Astrocyte (in vitro differentiated cells and primary cell): ENCODE measurements around the gene SMIM10L2A. TPM values are rescaled to one million over a fixed set of nuclear protein-coding genes. Genes with fewer than 3 reads are reported as not detected.

Source experiments
- DNase-seq: peaks from one replicate; pipeline ENCODE4 v3.0.0-alpha.2; 2010; ENCODE audit warnings: low read depth
- FAIRE-seq: peaks from 2 replicates; lab custom pipeline; 2011; peaks lifted over from hg19 to GRCh38; lab: Jason Lieb, UNC
- H2AFZ ChIP-seq: 2 replicates; pipeline ENCODE4 v1.6.0; 2012; ENCODE audit warnings: low read depth, low read length, inconsistent platforms
- H3K27ac ChIP-seq: 2 replicates; pipeline ENCODE4 v1.5.1; 2011; ENCODE audit warnings: low read depth, low read length, inconsistent platforms
- H3K27me3 ChIP-seq: 2 replicates; pipeline ENCODE4 v1.6.0; 2011; ENCODE audit warnings: low read length, inconsistent platforms; ENCODE audit not compliant: insufficient read depth
- H3K36me3 ChIP-seq: 2 replicates; pipeline ENCODE4 v1.5.1; 2011; ENCODE audit warnings: low read length, inconsistent platforms; ENCODE audit not compliant: insufficient read depth
- H3K4me1 ChIP-seq: 2 replicates; pipeline ENCODE4 v1.5.1; 2011; ENCODE audit warnings: low read length, inconsistent platforms; ENCODE audit not compliant: insufficient read depth
- H3K4me2 ChIP-seq: 2 replicates; pipeline ENCODE4 v1.6.0; 2012; ENCODE audit warnings: low read length, inconsistent platforms
- H3K4me3 ChIP-seq: 2 replicates; pipeline ENCODE4 v1.5.1; 2011; ENCODE audit warnings: low read depth, mild to moderate bottlenecking, low read length, inconsistent platforms; ENCODE audit not compliant: insufficient read depth
- H3K79me2 ChIP-seq: 2 replicates; pipeline ENCODE4 v1.6.0; 2012; ENCODE audit warnings: mild to moderate bottlenecking, low read length, inconsistent platforms; ENCODE audit not compliant: insufficient read depth
- H3K9ac ChIP-seq: 2 replicates; pipeline ENCODE4 v1.6.0; 2012; ENCODE audit warnings: mild to moderate bottlenecking, low read length, inconsistent platforms
- H3K9me3 ChIP-seq: 2 replicates; pipeline ENCODE4 v1.5.1; 2012; ENCODE audit warnings: low read depth, mild to moderate bottlenecking, low read length, inconsistent platforms; ENCODE audit not compliant: insufficient read depth
- H4K20me1 ChIP-seq: 2 replicates; pipeline ENCODE4 v1.6.0; 2012; ENCODE audit warnings: low read length, inconsistent platforms; ENCODE audit not compliant: insufficient read depth
- H3K27ac Mint-ChIP-seq: one replicate; pipeline ENCODE4 v1.8.0; 2021; ENCODE audit warnings: mild to moderate bottlenecking, mixed read lengths; ENCODE audit not compliant: unreplicated experiment
- H3K27me3 Mint-ChIP-seq: one replicate; pipeline ENCODE4 v1.8.0; 2021; ENCODE audit warnings: low read depth, mixed read lengths; ENCODE audit not compliant: unreplicated experiment
- H3K36me3 Mint-ChIP-seq: one replicate; pipeline ENCODE4 v1.8.0; 2021; ENCODE audit warnings: low read depth, mixed read lengths; ENCODE audit not compliant: unreplicated experiment
- H3K4me1 Mint-ChIP-seq: one replicate; pipeline ENCODE4 v1.8.0; 2021; ENCODE audit warnings: low read depth, mixed read lengths; ENCODE audit not compliant: unreplicated experiment
- H3K4me3 Mint-ChIP-seq: one replicate; pipeline ENCODE4 v1.8.0; 2021; ENCODE audit warnings: mild to moderate bottlenecking, moderate library complexity, mixed read lengths; ENCODE audit not compliant: unreplicated experiment
- H3K9me3 Mint-ChIP-seq: one replicate; pipeline ENCODE4 v1.8.0; 2021; ENCODE audit warnings: mild to moderate bottlenecking, mixed read lengths; ENCODE audit not compliant: unreplicated experiment
- CTCF ChIP-seq: IDR thresholded peaks from 2 replicates; pipeline ENCODE4 v1.5.1; 2011; ENCODE audit warnings: low read depth, mild to moderate bottlenecking, inconsistent platforms, low read length, moderate library complexity; ENCODE audit not compliant: insufficient read depth
- EZH2 ChIP-seq: IDR thresholded peaks from 2 replicates; pipeline ENCODE4 v1.6.1; 2012; ENCODE audit warnings: mild to moderate bottlenecking, low read length, inconsistent platforms; ENCODE audit not compliant: insufficient read depth
- total RNA-seq: library from RNA; stranded (reverse); gene quantifications from 2 replicates; pipeline ENCODE4 v1.2.1, GENCODE V29; 2021

SMIM10L2A gene
- total RNA-seq, 1 donor from 2014 or later = 0.18 TPM

GRCh38 chrX:135433531-135434257 is 11.9 kb downstream of the SMIM10L2A start:
- Histone ChIP-seq H3K36me3 (no peaks in the 10 kb centered on the region), H3K27me3 (no peaks in the 10 kb centered on the region), H3K27ac (no peak overlapping the region), H3K4me2 (no peak overlapping the region), H3K4me3 (no peak overlapping the region), H3K4me1 (no peaks in the 10 kb centered on the region), H3K9me3 (no peaks in the 10 kb centered on the region), H3K79me2 (no peaks in the 10 kb centered on the region), H2AFZ (no peak overlapping the region), H3K9ac (no peak overlapping the region), H4K20me1 (no peaks in the 10 kb centered on the region)
- no peak overlapping the region for H3K4me3 Mint-ChIP-seq
- DNase-seq (no peak), FAIRE-seq (no peak)
- H3K9me3 Mint-ChIP-seq = no peaks in the 10 kb centered on the region
- TF ChIP-seq EZH2 (no peak), CTCF (no peak)
- H3K4me1 Mint-ChIP-seq = no peaks in the 10 kb centered on the region
- H3K27me3 Mint-ChIP-seq = no peaks in the 10 kb centered on the region
- H3K27ac Mint-ChIP-seq = no peak overlapping the region
- H3K36me3 Mint-ChIP-seq = no peaks in the 10 kb centered on the region

- no peak overlapping the region for H2AFZ ChIP-seq
- no peaks in the 10 kb centered on the region for H3K27me3 ChIP-seq
- H3K9ac ChIP-seq = no peak overlapping the region
- no peak for DNase-seq
- TF ChIP-seq CTCF (no peak), EZH2 (no peak)
- H3K27ac ChIP-seq = no peak overlapping the region
- H3K9me3 Mint-ChIP-seq = no peaks in the 10 kb centered on the region
- no peak overlapping the region for H3K4me2 ChIP-seq
- H3K27me3 Mint-ChIP-seq = no peaks in the 10 kb centered on the region
- no peaks in the 10 kb centered on the region for H4K20me1 ChIP-seq
- H3K79me2 ChIP-seq = no peaks in the 10 kb centered on the region
- no peak overlapping the region for H3K4me3 ChIP-seq
- no peaks in the 10 kb centered on the region for H3K36me3 ChIP-seq
- H3K4me1 ChIP-seq = no peaks in the 10 kb centered on the region
- no peak for FAIRE-seq
- no peak overlapping the region for H3K4me3 Mint-ChIP-seq
- no peak overlapping the region for H3K27ac Mint-ChIP-seq
- no peaks in the 10 kb centered on the region for H3K9me3 ChIP-seq
- no peaks in the 10 kb centered on the region for H3K4me1 Mint-ChIP-seq
- H3K36me3 Mint-ChIP-seq = no peaks in the 10 kb centered on the region
Observed at GRCh38 chrX:135434258-135435138, 12.8 kb downstream of the SMIM10L2A start.
